ENCODE measurements around the gene TNRC6C. TPM values are rescaled to one million over a fixed set of nuclear protein-coding genes. Genes with fewer than 3 reads are reported as not detected.

The TNRC6C gene
- polyA plus RNA-seq, 3 donors, result 0.38 to 0.80 (median 0.46) TPM

GRCh38 chr17:77962348-77962747, 3.8 kb downstream of the TNRC6C start:
- peaks cover 36% of the 10 kb centered on the region for H3K79me2 ChIP-seq (ENCODE audit: insufficient read depth, low read length)
- H3K4me1 Mint-ChIP-seq, result peaks cover 28% of the 10 kb centered on the region
- H2AFZ ChIP-seq (ENCODE audit: insufficient read depth, low read depth, low read length, poor library complexity, severe bottlenecking), result no peak overlapping the region
- 92% methylated on average over 4 of the region's 6 CpGs for WGBS (ENCODE audit: insufficient coverage)
- H3K27me3 ChIP-seq (ENCODE audit: control insufficient read depth in 2 of 2, insufficient read depth in 2 of 2, low read length in 2 of 2), result peaks cover 22 to 30% of the 10 kb centered on the region in 2 donors
- H3K9me3 Mint-ChIP-seq, result peaks cover 0 to 13% (median 8%) of the 10 kb centered on the region in 7 donors
- no peak overlapping the region for H3K27ac ChIP-seq (ENCODE audit: low read depth in 1 of 2, low read length in 2 of 2)
- no peak overlapping the region for H3K9ac ChIP-seq (ENCODE audit: insufficient read depth, low read length, poor library complexity, severe bottlenecking)
- H3K4me3 ChIP-seq (replicated peaks in 1 of 3; ENCODE audit: low read depth in 2 of 3, low read length in 3 of 3), result no peak overlapping the region
- peaks cover 16 to 27% of the 10 kb centered on the region in 2 donors for H3K4me1 ChIP-seq (ENCODE audit: control insufficient read depth in 1 of 2, insufficient read depth in 2 of 2, low read length in 2 of 2)
- no peak for TF ChIP-seq CTCF (IDR thresholded peaks at IDR 0.05)
- no peak for DNase-seq
- peaks cover 3 to 11% of the 10 kb centered on the region in 2 donors for H3K9me3 ChIP-seq (replicated peaks in 1 of 2; ENCODE audit: control insufficient read depth in 1 of 2, insufficient read depth in 1 of 2, low read length in 2 of 2)
- H3K4me3 Mint-ChIP-seq, result peak overlapping the region in 1 of 2 donors; percentile 9
- peaks cover 50% of the 10 kb centered on the region for H4K20me1 ChIP-seq (ENCODE audit: insufficient read depth, low read length)
- H3K36me3 ChIP-seq (replicated peaks in 1 of 2; ENCODE audit: control insufficient read depth in 1 of 2, insufficient read depth in 2 of 2, low read length in 2 of 2), result no peaks in the 10 kb centered on the region
- peaks cover 33 to 40% (median 35%) of the 10 kb centered on the region in 3 donors for H3K27me3 Mint-ChIP-seq (ENCODE audit: low read depth in 3 of 3)
- H3K27ac Mint-ChIP-seq, result no peak overlapping the region
- peaks cover 10 to 24% of the 10 kb centered on the region in 2 donors for H3K36me3 Mint-ChIP-seq
- no peak overlapping the region for H3K4me2 ChIP-seq (replicated peaks; ENCODE audit: extremely low read depth, low read length, poor library complexity, severe bottlenecking)
- intact Hi-C loops (cut with micrococcal nuclease), result no loop called here

GRCh38 chr17:77963441-77963840, 4.9 kb downstream of the TNRC6C start:
- peaks cover 0 to 13% (median 8%) of the 10 kb centered on the region in 7 donors for H3K9me3 Mint-ChIP-seq
- DNase-seq, result no peak
- peaks cover 23% of the 10 kb centered on the region for H3K4me1 Mint-ChIP-seq
- H3K4me3 Mint-ChIP-seq, result no peak overlapping the region
- Histone ChIP-seq H3K4me1 (ENCODE audit: control insufficient read depth in 1 of 2, insufficient read depth in 2 of 2, low read length in 2 of 2) (peaks cover 11 to 17% of the 10 kb centered on the region in 2 donors), H3K79me2 (ENCODE audit: insufficient read depth, low read length) (peaks cover 40% of the 10 kb centered on the region), H2AFZ (ENCODE audit: insufficient read depth, low read depth, low read length, poor library complexity, severe bottlenecking) (no peak overlapping the region), H3K4me2 (replicated peaks; ENCODE audit: extremely low read depth, low read length, poor library complexity, severe bottlenecking) (no peak overlapping the region), H3K27ac (ENCODE audit: low read depth in 1 of 2, low read length in 2 of 2) (no peak overlapping the region), H4K20me1 (ENCODE audit: insufficient read depth, low read length) (peaks cover 50% of the 10 kb centered on the region), H3K4me3 (replicated peaks in 1 of 3; ENCODE audit: low read depth in 2 of 3, low read length in 3 of 3) (no peak overlapping the region), H3K27me3 (ENCODE audit: control insufficient read depth in 2 of 2, insufficient read depth in 2 of 2, low read length in 2 of 2) (peaks cover 22 to 28% of the 10 kb centered on the region in 2 donors), H3K9me3 (replicated peaks in 1 of 2; ENCODE audit: control insufficient read depth in 1 of 2, insufficient read depth in 1 of 2, low read length in 2 of 2) (peaks cover 3 to 11% of the 10 kb centered on the region in 2 donors), H3K9ac (ENCODE audit: insufficient read depth, low read length, poor library complexity, severe bottlenecking) (no peak overlapping the region), H3K36me3 (replicated peaks in 1 of 2; ENCODE audit: control insufficient read depth in 1 of 2, insufficient read depth in 2 of 2, low read length in 2 of 2) (no peaks in the 10 kb centered on the region)
- H3K27me3 Mint-ChIP-seq (ENCODE audit: low read depth in 3 of 3), result peaks cover 31 to 36% (median 32%) of the 10 kb centered on the region in 3 donors
- no peak for TF ChIP-seq CTCF (IDR thresholded peaks at IDR 0.05)
- intact Hi-C loops (cut with micrococcal nuclease), result no loop called here
- WGBS (ENCODE audit: insufficient coverage), result no CpG with 5 or more reads among the region's 2 CpGs
- H3K36me3 Mint-ChIP-seq, result peaks cover 10 to 24% of the 10 kb centered on the region in 2 donors
- H3K27ac Mint-ChIP-seq, result no peak overlapping the region

Measured in CD14-positive monocyte (primary cell).